CD4-positive, alpha-beta T cell treated with Interleukin-21 for 1 hour (primary cell): ENCODE data around the gene PODN.

ENCODE experiments used
- DNase-seq: peaks from one replicate; pipeline ENCODE4 v3.0.0-alpha.2; 2020

Gene PODN

GRCh38 chr1:53051676-53052075, 10.3 kb upstream of the PODN start:
- no peak for DNase-seq

DNA sequence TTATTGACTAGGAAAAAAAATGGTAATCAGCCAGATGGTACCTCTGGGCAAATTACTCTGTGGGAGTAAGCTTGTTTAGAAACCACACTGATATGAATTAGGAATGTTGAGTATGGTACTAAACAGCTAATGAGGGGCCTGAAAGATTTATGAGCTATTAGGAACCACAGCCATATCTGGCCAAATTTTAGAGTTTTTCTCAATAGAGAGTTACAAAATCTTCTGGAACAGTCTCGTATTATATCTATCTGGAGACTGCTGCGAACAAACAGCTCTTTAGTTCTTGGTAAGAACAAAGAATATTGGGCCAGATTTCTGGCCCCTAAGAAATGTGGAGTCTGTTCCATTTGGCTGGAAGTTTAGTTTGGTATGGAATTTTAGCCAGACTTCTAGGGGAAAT, 4.9 kb upstream of the PODN start:
- no peak for DNase-seq

- DNase-seq: no peak
Observed at GRCh38 chr1:53060579-53060978, 1.4 kb upstream of the PODN start.

- DNase-seq: no peak
Observed at GRCh38 chr1:53061123-53061858, 722 bp upstream of the PODN start.

DNA sequence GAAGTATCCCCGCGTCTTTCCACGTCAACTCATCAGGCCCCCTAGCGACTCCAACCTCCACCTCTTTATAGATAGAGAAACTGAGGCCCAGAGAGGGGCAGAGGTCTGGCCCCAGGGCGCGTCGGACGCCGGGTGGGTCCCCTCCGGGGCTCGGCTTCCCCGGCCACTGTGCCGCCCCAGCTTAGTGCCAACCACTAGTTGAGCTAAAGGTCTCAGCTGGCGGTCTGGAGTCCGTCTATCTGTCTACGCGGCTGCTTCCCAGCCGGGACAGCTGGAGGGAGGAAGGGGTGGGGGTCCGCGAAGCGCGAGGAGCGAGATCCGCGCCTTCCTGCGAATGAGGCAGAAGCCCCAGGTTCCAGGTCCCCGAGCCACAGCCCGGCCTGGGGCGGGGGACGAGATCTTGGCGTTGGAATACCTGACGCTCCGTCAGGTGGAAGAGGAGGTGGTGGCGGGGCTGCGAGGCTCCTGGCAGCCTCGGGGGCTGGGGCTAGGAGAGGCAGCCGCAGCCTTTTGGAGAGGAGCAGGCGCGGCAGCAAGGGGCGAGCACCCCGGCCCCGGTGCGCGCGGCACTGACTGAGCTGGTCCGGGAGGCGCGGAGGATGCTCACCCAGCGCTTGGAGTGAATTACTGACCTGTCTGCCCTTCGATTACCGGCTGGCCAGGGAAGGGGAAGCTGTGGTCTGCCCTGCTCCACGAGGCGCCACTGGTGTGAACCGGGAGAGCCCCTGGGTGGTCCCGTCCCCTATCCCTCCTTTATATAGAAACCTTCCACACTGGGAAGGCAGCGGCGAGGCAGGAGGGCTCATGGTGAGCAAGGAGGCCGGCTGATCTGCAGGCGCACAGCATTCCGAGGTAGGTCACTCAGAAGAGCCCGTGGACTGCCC, 937 bp downstream of the PODN start:
- no peak for DNase-seq

GRCh38 chr1:53063744-53064515, 1.9 kb downstream of the PODN start:
- DNase-seq: no peak

DNA sequence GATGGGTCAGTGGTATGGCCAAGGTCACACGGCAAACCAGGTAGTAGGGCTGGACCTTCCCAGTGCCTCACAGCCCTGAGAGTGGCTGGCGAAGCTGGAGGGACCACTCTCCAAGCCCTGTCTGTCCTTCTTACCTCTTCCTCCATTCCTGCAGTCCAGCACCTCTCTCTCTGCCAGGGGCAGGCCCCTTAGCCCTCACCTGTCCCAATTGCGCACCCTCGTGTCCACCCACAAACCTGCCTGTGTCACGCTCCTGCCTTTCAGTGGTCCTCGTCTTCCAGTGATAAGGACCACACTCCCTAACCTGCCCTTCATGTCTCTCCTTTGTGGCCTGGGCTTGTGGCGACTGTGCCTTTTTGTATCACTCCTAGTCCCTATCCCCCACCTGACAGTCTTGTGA, 3.4 kb downstream of the PODN start:
- DNase-seq: no peak

- no peak for DNase-seq
Observed at GRCh38 chr1:53066488-53066887, 4.5 kb downstream of the PODN start.

DNA sequence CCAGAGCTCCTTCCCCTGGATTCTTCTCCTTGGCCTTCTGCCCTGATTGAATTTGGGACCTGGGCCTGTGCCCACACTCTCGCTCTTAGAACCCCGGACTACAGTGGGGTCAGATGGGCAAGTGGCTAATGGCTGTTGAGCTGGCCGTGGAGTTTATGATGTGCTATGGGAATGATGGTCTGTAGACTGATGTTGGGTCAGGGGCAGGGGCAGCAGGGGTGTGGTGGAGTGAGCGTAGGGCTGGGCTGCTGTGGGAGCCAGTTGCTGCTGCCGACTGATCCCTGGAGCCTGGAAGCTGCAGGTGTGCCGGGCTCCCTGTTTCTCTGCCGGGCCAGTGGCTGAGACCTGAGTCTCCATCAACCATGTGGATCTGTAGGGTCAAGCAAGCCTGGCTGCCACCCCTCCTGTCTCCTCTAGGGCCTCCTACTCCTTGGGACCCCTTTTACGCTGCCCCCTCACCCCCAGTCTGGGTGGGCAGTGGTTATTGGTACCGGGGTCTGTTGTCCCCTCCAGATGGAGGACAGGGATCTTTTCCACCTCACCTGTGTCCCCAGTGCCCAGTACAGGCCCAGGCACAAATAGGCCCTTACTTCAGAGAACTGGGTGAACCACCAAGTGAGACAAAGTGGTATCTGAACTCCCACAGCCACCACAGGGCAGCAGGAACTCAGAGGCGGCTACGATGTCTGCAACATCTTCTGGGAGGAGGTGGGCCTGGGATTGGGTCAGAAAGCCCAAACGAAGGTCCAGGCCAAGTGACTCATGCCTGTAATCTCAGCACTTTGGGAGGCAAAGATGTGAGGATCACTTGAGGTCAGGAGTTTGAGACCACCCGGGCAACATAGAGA, 5.1 kb downstream of the PODN start:
- no peak for DNase-seq

DNA sequence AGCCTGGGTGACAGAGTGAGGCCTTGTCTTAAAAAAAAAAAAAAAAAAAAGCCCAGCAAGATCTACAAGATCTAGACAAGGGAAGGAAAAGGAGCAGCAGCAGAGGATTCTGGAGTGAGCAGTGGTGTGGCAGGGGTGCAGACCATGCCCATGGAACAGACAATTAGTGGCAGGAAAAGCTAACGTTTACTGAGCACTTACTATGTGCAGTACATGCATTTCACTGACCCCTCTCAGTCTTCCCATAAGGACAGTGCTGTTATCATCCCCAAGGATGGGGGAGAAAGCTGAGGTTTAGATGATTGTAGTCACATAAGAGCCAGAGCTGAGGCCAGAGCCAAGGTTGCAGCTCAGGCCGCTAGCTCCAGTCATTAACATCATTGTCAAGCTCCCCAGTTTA, 5.9 kb downstream of the PODN start:
- DNase-seq: no peak

GRCh38 chr1:53068314-53069099, 6.5 kb downstream of the PODN start:
- no peak for DNase-seq

GRCh38 chr1:53069265-53069662, 7.3 kb downstream of the PODN start:
- DNase-seq: no peak

DNA sequence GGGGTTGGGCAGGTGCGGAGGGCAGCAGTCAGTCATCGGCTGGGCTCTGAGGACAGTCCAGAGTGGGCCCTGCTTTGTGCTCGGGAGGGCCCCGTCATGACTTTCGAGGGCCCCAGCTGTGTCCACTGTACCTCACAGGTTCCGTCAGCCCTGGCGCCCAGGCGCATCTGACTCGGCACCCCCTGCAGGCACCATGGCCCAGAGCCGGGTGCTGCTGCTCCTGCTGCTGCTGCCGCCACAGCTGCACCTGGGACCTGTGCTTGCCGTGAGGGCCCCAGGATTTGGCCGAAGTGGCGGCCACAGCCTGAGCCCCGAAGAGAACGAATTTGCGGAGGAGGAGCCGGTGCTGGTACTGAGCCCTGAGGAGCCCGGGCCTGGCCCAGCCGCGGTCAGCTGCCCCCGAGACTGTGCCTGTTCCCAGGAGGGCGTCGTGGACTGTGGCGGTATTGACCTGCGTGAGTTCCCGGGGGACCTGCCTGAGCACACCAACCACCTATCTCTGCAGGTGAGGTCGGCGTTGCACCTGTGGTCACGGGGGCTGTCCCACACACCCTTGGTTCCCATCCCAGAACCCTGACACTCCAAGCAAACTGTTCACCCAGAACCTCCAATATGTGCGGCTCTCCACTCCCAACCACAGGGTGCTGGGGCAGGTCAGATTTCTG, 7.8 kb downstream of the PODN start:
- DNase-seq: no peak

DNA sequence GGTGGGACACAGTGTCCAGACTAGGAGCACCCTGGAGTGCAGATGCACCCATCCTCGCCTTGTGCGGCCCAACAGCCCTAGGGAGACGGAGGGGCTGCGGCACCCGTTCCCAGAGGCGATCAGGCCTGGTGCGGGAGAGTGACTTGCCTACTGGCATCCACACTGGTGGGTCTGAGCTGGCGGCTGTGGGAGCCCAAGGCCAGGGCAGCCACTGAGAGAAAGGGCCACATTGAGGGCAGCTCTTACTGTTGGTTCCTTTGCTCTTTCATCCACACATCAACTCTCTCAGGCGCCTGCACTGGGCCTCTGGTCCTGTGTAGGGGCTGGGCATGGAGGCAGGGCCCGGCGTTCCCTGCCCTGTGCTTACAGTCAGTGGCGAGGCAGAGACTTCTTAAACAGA, 8.6 kb downstream of the PODN start:
- no peak for DNase-seq

GRCh38 chr1:53071167-53071865, 9.3 kb downstream of the PODN start:
- DNase-seq: no peak

- no peak for DNase-seq
Observed at GRCh38 chr1:53071915-53072314, 9.9 kb downstream of the PODN start.

DNA sequence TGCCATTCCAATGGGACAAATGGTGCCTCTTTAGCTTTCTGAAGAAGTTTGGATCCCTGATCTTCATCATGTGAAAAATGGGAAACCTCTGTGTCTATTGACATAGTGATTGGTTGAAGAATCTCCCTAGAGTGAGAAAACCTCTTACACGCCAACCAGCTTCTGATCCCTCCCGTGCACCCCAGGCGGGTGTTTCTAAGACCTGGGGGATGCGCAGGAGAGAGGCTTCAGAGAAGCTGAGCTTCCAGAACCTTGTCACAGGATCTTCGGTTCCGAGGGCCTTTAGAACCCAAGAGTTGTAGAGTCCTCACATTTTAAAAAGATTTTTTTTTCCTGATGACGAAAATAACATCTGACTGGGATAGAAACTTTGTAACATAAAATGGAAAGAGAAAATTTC, 11.3 kb downstream of the PODN start:
- no peak for DNase-seq

GRCh38 chr1:53073868-53074311, 11.9 kb downstream of the PODN start:
- no peak for DNase-seq

- no peak for DNase-seq
Observed at GRCh38 chr1:53074313-53075154, 12.5 kb downstream of the PODN start.
